Hepatocyte (in vitro differentiated cells): Measurements from ENCODE around the gene REV1.

Experiments
- EZH2 ChIP-seq: fragments of 200-600 bp; sonication (generic); IDR thresholded peaks from 2 replicates; pipeline ENCODE4 v1.6.1; 2016; ENCODE audit warnings: antibody characterized with exemption, mild to moderate bottlenecking, borderline replicate concordance
- EZH2phosphoT487 ChIP-seq: fragments of 200-600 bp; sonication (generic); IDR thresholded peaks from one replicate; pipeline ENCODE4 v1.6.1; 2018; ENCODE audit warnings: antibody characterized with exemption, mild to moderate bottlenecking, low read depth, moderate library complexity; ENCODE audit not compliant: unreplicated experiment, severe bottlenecking

GRCh38 chr2:99470957-99471356 lies 18.9 kb downstream of the REV1 start:
- no peak for TF ChIP-seq EZH2
- TF ChIP-seq EZH2phosphoT487: no peak
